Body of pancreas (tissue), 4 donors: ENCODE measurements around the gene LRFN2.

ENCODE experiments used
- POLR2A ChIP-seq, 3 donors: fragments of 450-650 bp; IDR thresholded peaks; one replicate each; pipeline ENCODE4 v1.6.1; 2016; ENCODE audit warnings: antibody characterized with exemption in 3 of 3, mild to moderate bottlenecking in 2 of 3
- TF ChIP-seq, protein P1 (sequence below), 7 experiments: fragments of 450-650 bp in 4 of 7; fragments of 200-600 bp in 3 of 7; sonication (generic) in 3 of 7; IDR thresholded peaks; one replicate each; pipeline ENCODE4 v1.5.1; 2016 to 2019; ENCODE audit warnings: antibody characterized with exemption in 7 of 7

GRCh38 chr6:40439026-40439800 is 148.0 kb downstream of the LRFN2 start:
- TF ChIP-seq, protein P1, sequence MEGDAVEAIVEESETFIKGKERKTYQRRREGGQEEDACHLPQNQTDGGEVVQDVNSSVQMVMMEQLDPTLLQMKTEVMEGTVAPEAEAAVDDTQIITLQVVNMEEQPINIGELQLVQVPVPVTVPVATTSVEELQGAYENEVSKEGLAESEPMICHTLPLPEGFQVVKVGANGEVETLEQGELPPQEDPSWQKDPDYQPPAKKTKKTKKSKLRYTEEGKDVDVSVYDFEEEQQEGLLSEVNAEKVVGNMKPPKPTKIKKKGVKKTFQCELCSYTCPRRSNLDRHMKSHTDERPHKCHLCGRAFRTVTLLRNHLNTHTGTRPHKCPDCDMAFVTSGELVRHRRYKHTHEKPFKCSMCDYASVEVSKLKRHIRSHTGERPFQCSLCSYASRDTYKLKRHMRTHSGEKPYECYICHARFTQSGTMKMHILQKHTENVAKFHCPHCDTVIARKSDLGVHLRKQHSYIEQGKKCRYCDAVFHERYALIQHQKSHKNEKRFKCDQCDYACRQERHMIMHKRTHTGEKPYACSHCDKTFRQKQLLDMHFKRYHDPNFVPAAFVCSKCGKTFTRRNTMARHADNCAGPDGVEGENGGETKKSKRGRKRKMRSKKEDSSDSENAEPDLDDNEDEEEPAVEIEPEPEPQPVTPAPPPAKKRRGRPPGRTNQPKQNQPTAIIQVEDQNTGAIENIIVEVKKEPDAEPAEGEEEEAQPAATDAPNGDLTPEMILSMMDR (IDR thresholded peaks at IDR 0.05) = no peak
- TF ChIP-seq POLR2A (IDR thresholded peaks at IDR 0.05) = no peak
